ENCODE data around the gene OSBP. TPM values are rescaled to one million over a fixed set of nuclear protein-coding genes. Genes with fewer than 3 reads are reported as not detected.
A peak's percentile ranks its signal among the peaks of the same experiment; 100 is the strongest.
"Not testable (repeated sequence)": the region's sequence is repeated elsewhere in the genome, so short reads cannot be mapped to it uniquely, and the experiment has no call there.

OSBP gene
- total RNA-seq, 1 donor, result 23.7 TPM

- DNase-seq (ENCODE audit: low read depth in 2 of 3, low spot score in 2 of 3), result peak; percentile 21 to 83 (median 56)
These were observed 59.3 kb downstream of the OSBP start for GRCh38 chr11:59556115-59556916.

- DNase-seq (ENCODE audit: low read depth in 2 of 3, low spot score in 2 of 3), result no peak
These were observed 59.9 kb downstream of the OSBP start for GRCh38 chr11:59555601-59556114.

- no peak for DNase-seq (ENCODE audit: low read depth in 2 of 3, low spot score in 2 of 3)
These were observed 62.3 kb downstream of the OSBP start for GRCh38 chr11:59553323-59553722.

GRCh38 chr11:59552844-59553243 lies 62.7 kb downstream of the OSBP start:
- DNase-seq (ENCODE audit: low read depth in 2 of 3, low spot score in 2 of 3), result no peak

GRCh38 chr11:59551659-59552521 lies 63.7 kb downstream of the OSBP start:
- DNase-seq (ENCODE audit: low read depth in 2 of 3, low spot score in 2 of 3), result peak in 1 of 3 donors; percentile 72

- DNase-seq (ENCODE audit: low read depth in 2 of 3, low spot score in 2 of 3), result peak; percentile 69 to 93 (median 82)
These were observed 64.5 kb downstream of the OSBP start for GRCh38 chr11:59550842-59551658.

GRCh38 chr11:59550368-59550841 lies 65.2 kb downstream of the OSBP start:
- peak; percentile 72 to 95 (median 91) for DNase-seq (ENCODE audit: low read depth in 2 of 3, low spot score in 2 of 3)

- DNase-seq (ENCODE audit: low read depth in 2 of 3, low spot score in 2 of 3), result no peak
These were observed 67.3 kb downstream of the OSBP start for GRCh38 chr11:59548309-59548656.

GRCh38 chr11:59547605-59548308 lies 67.8 kb downstream of the OSBP start:
- DNase-seq (ENCODE audit: low read depth in 2 of 3, low spot score in 2 of 3), result not testable (repeated sequence)

GRCh38 chr11:59545179-59546020 lies 70.2 kb downstream of the OSBP start:
- no peak for DNase-seq (ENCODE audit: low read depth in 2 of 3, low spot score in 2 of 3)

GRCh38 chr11:59544869-59545178 lies 70.8 kb downstream of the OSBP start:
- no peak for DNase-seq (ENCODE audit: low read depth in 2 of 3, low spot score in 2 of 3)

GRCh38 chr11:59543713-59544112 lies 71.9 kb downstream of the OSBP start:
- not testable (repeated sequence) for DNase-seq (ENCODE audit: low read depth in 2 of 3, low spot score in 2 of 3)

- DNase-seq (ENCODE audit: low read depth in 2 of 3, low spot score in 2 of 3), result no peak
These were observed 73.3 kb downstream of the OSBP start for GRCh38 chr11:59542142-59542810.

- DNase-seq (ENCODE audit: low read depth in 2 of 3, low spot score in 2 of 3), result no peak
These were observed 80.9 kb downstream of the OSBP start for GRCh38 chr11:59534676-59535075.

- DNase-seq (ENCODE audit: low read depth in 2 of 3, low spot score in 2 of 3), result no peak
These were observed 83.0 kb downstream of the OSBP start for GRCh38 chr11:59532620-59533019.

- DNase-seq (ENCODE audit: low read depth in 2 of 3, low spot score in 2 of 3), result no peak
These were observed 86.9 kb downstream of the OSBP start for GRCh38 chr11:59528711-59529110.

All from hematopoietic multipotent progenitor cell (in vitro differentiated cells).